Liver (tissue), 3 donors: ENCODE measurements around the gene AAMDC.
"Not testable (repeated sequence)": the region's sequence is repeated elsewhere in the genome, so short reads cannot be mapped to it uniquely, and the experiment has no call there.

Source experiments
- CTCF ChIP-seq: fragments of 150-350 bp; IDR thresholded peaks from 2 replicates; pipeline ENCODE4 v1.5.1; 2017; ENCODE audit warnings: improper control_type of control experiment, low read depth, low read length; ENCODE audit not compliant: missing input control
- GABPA ChIP-seq, 2 donors: IDR thresholded peaks in 1 of 2; conservative IDR thresholded peaks in 1 of 2; 2 replicates each; pipeline ENCODE4 v1.6.1; 2016; ENCODE audit warnings: antibody characterized with exemption in 2 of 2, mild to moderate bottlenecking in 1 of 2, moderate library complexity in 1 of 2
- RAD21 ChIP-seq, 2 donors: IDR thresholded peaks; 2 replicates each; pipeline ENCODE4 v1.6.1; 2016; ENCODE audit warnings: antibody characterized with exemption in 2 of 2, mild to moderate bottlenecking in 2 of 2
- REST ChIP-seq: IDR thresholded peaks from 2 replicates; pipeline ENCODE4 v1.6.1; 2016; ENCODE audit warnings: antibody characterized with exemption, mild to moderate bottlenecking
- SP1 ChIP-seq: IDR thresholded peaks from 2 replicates; pipeline ENCODE4 v1.6.1; 2018; ENCODE audit warnings: antibody characterized with exemption, mild to moderate bottlenecking
- YY1 ChIP-seq: IDR thresholded peaks from 2 replicates; pipeline ENCODE4 v1.6.1; 2016; ENCODE audit warnings: antibody characterized with exemption, mild to moderate bottlenecking
- donor health status: healthy.
- donor health status: healthy.

- TF ChIP-seq REST; CTCF; YY1; RAD21 (IDR thresholded peaks at IDR 0.05); SP1; GABPA (IDR thresholded peaks at IDR 0.05 in 1 of 2, conservative IDR thresholded peaks at IDR 0.05 in 1 of 2): not testable (repeated sequence)
Observed at GRCh38 chr11:77857906-77858457, 37.0 kb downstream of the AAMDC start.
